NCI-H1105 (cell line): ENCODE measurements around the gene LYRM2.
A peak's percentile ranks its signal among the peaks of the same experiment; 100 is the strongest.

Experiments used
- DNase-seq: peaks from one replicate; lab custom pipeline; 2025; lab: John Stamatoyannopoulos, UW

LYRM2 gene

DNA sequence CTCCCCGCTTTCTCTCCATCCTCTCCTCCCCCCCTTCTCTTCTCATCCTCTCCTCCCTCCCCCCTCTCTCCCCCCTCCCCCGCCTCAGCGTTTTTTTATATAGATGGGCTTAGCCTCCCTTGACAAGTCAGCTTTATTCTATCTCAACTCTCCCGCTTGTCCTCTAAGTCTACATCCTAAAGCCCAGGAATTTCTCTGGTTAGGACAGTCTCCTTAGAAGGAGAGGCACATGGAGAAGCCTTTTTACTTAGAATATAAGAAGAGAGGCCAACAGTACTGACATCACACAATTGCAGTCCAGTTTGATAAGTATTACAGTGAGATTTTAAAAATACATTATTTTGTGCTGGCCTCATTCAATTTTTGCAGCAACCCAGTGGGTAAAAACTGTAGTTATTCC, 83.5 kb downstream of the LYRM2 start:
- no peak for DNase-seq

DNA sequence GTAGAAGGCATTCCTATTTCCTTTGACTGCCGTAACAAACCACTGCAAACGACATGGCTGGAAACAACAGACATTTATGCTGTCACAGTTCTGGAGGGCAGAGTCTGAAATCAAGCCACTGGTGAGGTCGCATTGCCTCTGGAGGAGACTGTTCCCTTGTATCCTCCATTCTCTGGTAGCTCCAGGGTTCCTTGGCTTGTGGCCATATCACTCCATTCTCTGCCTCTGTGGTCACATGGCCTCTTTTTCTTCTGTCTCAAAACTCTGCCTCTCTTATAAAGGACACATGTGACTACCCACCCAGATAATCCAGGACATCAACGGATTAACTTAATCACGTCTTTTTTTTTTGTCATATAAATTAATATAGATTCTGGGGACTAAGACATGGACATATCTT, 84.4 kb downstream of the LYRM2 start:
- no peak for DNase-seq

DNA sequence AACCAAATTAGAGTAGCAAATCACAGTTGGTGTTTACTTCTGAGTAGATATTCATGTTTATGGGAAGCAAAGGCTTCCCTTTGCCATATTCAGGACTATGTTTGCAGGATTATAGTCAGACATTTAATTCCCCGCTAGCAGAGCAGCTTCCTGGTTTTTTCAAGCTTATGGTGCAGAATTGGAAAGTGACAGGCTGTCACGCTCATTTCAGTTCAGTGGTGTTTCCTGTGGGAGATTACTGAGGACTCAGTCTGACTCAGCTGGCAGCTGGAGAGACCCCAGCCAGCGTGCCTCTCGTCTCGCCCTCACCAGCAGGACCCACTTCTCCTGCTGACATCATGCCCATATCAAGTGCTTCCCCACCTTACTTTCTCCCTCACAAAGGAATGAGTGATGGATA, 85.1 kb downstream of the LYRM2 start:
- no peak for DNase-seq

- no peak for DNase-seq
These were observed 91.3 kb downstream of the LYRM2 start for GRCh38 chr6:89547281-89547680.

DNA sequence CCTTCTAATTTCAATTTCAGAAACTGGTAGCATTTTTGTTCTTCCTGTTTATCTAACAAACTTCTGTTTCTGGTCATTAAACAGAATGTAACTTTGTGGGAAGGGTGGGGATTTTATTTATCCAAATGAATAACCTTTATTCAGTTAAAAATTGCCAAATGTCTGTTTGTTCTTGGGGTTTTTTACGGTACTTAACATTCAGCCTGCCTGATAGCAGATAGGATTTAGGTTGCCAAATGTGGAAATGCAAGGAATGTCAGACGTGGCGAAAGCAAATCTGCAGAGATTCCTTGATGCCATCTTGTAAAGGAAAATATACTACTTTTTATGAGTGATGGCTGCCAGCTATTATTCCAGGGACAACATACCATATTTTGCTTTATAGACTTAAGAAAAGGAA, 95.7 kb downstream of the LYRM2 start:
- no peak for DNase-seq

- DNase-seq: no peak
These were observed 96.3 kb downstream of the LYRM2 start for GRCh38 chr6:89542081-89542857.

GRCh38 chr6:89539779-89540178, 98.8 kb downstream of the LYRM2 start:
- no peak for DNase-seq

DNA sequence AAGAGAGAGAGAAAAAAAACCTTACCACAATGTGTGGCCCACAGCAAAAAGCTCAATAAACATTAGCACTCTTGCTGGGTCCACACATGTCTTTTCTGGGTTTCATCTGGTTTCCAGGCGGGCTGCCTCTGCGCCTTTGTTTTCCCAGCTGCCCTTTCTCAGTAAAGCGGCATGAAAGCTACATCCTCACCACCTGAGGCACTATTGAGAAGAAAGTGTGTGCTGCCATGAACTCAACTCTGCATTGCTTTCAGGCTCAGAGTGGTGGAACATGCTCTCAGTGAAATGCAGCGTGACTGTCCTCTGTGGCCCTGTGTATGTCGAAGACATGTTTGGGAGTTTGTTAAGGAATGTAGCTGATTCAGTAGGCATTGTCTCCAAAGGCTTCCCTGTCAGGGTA, 102.3 kb downstream of the LYRM2 start:
- DNase-seq: no peak

GRCh38 chr6:89530982-89531381, 107.6 kb downstream of the LYRM2 start:
- DNase-seq: peak; percentile 2

DNA sequence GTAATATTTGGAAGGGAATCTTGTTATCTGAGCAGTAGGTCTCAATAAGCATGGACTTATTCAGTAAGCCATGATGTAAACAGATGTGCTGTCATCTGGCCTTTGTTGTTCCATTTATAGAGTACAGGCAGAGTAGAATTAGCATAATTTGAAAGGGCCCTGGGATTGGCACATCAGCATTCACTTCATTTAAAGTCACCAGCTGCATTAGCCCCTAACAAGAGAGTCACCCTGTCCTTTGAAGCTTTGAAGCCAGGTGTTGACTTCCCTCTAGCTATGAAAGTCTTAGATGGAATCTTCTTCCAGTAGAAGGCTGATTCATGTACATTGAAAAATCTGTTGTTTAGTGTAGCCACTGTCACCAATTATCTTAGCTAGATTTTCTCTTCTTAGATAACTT, 109.7 kb downstream of the LYRM2 start:
- DNase-seq: no peak

DNA sequence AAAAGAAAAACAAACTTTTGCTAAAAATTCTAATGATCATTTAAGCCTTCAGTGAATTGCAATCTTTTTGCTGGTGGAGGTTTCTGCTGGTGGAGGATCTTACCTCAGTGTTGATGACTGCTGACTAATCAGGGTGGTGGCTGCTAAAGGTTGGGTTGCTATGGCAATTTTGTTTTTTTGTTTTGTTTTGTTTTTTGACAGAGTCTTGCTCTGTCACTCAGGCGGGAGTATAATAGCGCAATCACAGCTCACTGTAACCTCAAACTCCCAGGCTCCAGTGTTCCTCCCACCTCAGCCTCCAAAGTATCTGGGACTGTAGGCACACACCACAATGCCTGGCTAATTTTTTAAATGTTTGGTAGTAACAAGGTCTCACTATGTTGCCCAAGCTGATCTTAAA, 110.9 kb downstream of the LYRM2 start:
- no peak for DNase-seq

DNA sequence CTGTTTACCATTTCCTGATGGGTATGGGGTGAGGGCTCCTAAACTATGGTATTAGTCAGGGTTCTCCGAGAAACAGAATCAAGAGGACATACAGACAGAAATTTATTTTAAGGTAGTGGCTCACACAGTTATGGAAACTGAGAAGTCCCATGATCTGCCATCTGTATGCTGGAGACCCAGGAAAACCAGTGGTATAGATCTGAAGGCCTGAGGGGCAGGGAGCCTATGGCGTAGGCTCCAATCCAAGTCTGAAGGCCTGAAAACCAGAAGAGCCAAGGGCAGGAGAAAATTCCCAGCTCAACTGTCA, 112.0 kb downstream of the LYRM2 start:
- no peak for DNase-seq

- no peak for DNase-seq
These were observed 112.6 kb downstream of the LYRM2 start for GRCh38 chr6:89525786-89526562.

DNA sequence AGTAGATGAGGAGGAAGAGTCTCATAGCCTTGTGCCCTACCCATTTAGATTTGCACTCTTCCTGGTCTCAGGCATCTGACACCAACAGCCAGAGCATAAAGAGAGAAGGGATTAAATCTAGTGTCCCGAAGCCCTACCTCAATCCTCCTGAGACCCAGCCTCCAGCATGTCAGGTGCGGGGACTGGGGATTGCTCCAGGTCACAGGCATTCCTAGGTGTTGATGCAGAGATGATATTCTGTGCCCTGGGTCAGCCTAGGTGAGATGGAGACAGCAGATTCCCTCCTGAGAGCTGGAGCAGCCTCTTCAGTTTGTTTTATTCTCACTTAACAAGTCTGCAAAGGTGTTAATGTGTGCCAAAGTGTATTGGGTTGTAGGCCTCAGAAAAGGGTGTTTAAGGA, 115.8 kb downstream of the LYRM2 start:
- no peak for DNase-seq

DNA sequence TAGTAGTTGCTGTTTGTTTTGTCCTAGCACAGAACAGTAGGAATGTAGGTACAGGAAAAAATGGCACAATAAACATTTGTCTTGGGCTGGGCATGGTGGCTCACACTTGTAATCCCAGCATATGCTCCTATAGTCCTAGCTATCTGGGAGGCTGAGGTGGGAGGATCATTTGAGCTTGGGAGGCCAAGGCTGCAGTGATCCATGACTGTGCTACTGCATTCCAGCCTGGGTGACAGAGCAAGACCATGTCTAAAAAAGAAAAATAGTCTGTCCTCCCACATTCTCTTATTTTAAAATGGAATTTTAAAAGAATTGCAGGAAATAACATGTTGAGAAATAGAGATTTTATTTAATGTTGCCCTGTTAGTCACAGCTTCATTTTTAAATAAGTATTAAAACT, 117.8 kb downstream of the LYRM2 start:
- no peak for DNase-seq

GRCh38 chr6:89518352-89519055, 120.0 kb downstream of the LYRM2 start:
- DNase-seq: no peak
